Body of pancreas (tissue), 4 donors: ENCODE data around the gene ARHGEF25.

Experiments
- POLR2A ChIP-seq, 3 donors: fragments of 450-650 bp; IDR thresholded peaks; one replicate each; pipeline ENCODE4 v1.6.1; 2016; ENCODE audit warnings: antibody characterized with exemption in 3 of 3, mild to moderate bottlenecking in 2 of 3
- TF ChIP-seq, protein P1 (sequence below), 7 experiments: fragments of 450-650 bp in 4 of 7; fragments of 200-600 bp in 3 of 7; sonication (generic) in 3 of 7; IDR thresholded peaks; one replicate each; pipeline ENCODE4 v1.5.1; 2016 to 2019; ENCODE audit warnings: antibody characterized with exemption in 7 of 7

DNA sequence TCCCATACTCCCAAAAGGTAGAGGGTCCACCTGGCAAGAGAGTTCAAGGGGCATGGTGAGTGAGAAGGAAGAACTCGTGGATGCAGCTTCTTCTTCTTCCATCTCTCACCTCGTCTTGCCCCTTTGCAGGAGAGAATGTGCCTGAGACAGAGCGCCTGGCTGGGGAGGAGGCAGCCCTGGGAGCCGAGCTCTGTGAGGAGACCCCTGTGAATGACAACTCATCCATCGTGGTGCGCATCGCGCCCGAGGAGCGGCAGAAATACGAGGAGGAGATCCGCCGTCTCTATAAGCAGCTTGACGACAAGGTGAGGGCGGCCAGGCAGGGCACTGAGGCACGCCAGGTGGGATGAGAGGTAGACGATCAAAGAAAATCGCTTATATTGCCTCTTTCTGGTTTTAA is 41.4 kb upstream of the ARHGEF25 start:
- TF ChIP-seq POLR2A (IDR thresholded peaks at IDR 0.05) = no peak
- TF ChIP-seq, protein P1, sequence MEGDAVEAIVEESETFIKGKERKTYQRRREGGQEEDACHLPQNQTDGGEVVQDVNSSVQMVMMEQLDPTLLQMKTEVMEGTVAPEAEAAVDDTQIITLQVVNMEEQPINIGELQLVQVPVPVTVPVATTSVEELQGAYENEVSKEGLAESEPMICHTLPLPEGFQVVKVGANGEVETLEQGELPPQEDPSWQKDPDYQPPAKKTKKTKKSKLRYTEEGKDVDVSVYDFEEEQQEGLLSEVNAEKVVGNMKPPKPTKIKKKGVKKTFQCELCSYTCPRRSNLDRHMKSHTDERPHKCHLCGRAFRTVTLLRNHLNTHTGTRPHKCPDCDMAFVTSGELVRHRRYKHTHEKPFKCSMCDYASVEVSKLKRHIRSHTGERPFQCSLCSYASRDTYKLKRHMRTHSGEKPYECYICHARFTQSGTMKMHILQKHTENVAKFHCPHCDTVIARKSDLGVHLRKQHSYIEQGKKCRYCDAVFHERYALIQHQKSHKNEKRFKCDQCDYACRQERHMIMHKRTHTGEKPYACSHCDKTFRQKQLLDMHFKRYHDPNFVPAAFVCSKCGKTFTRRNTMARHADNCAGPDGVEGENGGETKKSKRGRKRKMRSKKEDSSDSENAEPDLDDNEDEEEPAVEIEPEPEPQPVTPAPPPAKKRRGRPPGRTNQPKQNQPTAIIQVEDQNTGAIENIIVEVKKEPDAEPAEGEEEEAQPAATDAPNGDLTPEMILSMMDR (IDR thresholded peaks at IDR 0.05) = no peak
